DND-41 (cell line): ENCODE measurements around the gene DNAJC7.

ENCODE experiments used
- EZH2 ChIP-seq: IDR thresholded peaks from 3 replicates; pipeline ENCODE4 v1.6.1; 2012; ENCODE audit warnings: borderline replicate concordance, low read depth, mild to moderate bottlenecking, moderate library complexity, low read length, inconsistent platforms; ENCODE audit not compliant: severe bottlenecking
- TF ChIP-seq, protein P1 (sequence below): IDR thresholded peaks from 2 replicates; pipeline ENCODE4 v1.5.1; 2012; ENCODE audit warnings: borderline replicate concordance, low read length, moderate library complexity, mild to moderate bottlenecking; ENCODE audit not compliant: poor library complexity, severe bottlenecking; ENCODE audit errors: extremely low read depth

DNA sequence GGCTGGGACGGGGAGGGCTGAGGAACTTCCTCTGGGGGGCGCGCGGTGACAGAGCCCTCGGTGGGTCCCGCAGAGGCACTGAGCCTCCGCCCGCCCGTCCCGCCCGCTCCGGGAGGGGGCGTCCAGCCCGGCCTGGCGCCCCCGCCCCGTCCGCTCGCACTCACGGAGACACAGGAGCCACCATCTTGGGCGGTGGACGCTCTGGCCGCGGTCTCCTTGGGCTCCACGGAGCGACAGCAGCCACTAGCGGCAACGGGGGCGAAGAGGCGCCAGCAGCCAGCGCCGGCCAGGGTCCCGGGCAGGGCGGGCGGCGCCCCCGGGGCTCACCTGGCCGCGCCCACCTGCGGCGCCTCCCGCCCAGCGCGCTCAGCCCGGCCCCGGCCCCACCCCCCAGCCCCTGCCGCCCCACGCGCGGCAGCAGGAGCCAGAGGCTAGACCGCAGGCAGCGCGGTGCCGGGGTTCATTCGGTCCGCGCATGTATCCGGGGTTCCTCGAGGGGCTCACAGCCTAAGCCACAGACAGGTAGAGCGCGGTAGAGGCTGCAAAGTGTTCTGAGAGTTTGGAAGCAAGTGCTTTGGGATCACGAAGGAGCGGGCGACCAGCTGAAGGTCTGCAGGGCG is 33.3 kb upstream of the DNAJC7 start, which contains the start of gene C17orf113:
- TF ChIP-seq, protein P1, sequence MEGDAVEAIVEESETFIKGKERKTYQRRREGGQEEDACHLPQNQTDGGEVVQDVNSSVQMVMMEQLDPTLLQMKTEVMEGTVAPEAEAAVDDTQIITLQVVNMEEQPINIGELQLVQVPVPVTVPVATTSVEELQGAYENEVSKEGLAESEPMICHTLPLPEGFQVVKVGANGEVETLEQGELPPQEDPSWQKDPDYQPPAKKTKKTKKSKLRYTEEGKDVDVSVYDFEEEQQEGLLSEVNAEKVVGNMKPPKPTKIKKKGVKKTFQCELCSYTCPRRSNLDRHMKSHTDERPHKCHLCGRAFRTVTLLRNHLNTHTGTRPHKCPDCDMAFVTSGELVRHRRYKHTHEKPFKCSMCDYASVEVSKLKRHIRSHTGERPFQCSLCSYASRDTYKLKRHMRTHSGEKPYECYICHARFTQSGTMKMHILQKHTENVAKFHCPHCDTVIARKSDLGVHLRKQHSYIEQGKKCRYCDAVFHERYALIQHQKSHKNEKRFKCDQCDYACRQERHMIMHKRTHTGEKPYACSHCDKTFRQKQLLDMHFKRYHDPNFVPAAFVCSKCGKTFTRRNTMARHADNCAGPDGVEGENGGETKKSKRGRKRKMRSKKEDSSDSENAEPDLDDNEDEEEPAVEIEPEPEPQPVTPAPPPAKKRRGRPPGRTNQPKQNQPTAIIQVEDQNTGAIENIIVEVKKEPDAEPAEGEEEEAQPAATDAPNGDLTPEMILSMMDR = no peak
- no peak for TF ChIP-seq EZH2
